Mesendoderm (in vitro differentiated cells): ENCODE measurements around the gene CCDC167.
"Not testable (repeated sequence)": the region's sequence is repeated elsewhere in the genome, so short reads cannot be mapped to it uniquely, and the experiment has no call there.

Experiments used
- DNase-seq: peaks from one replicate; pipeline ENCODE4 v3.0.0; 2013
- H2AK5ac ChIP-seq: 2 replicates; pipeline ENCODE4 v1.6.1; 2013; ENCODE audit warnings: low read length, inconsistent platforms
- H2BK120ac ChIP-seq: 2 replicates; pipeline ENCODE4 v1.6.1; 2013; ENCODE audit warnings: low read depth, mild to moderate bottlenecking, low read length, moderate library complexity, mixed read lengths
- H2BK15ac ChIP-seq: replicated peaks from 2 replicates; pipeline ENCODE4 v1.6.1; 2013; ENCODE audit warnings: low read depth, mild to moderate bottlenecking, moderate library complexity
- H2BK5ac ChIP-seq: 2 replicates; pipeline ENCODE4 v1.6.1; 2013; ENCODE audit warnings: low read length, inconsistent platforms
- H3K18ac ChIP-seq: 2 replicates; pipeline ENCODE4 v1.6.1; 2013; ENCODE audit warnings: mild to moderate bottlenecking, low read length, mixed read lengths
- H3K23ac ChIP-seq: one replicate; pipeline ENCODE4 v1.6.1; 2013; ENCODE audit warnings: low read length
- H3K27ac ChIP-seq: 2 replicates; pipeline ENCODE4 v1.5.1; 2013; ENCODE audit warnings: low read depth, mild to moderate bottlenecking, inconsistent platforms, low read length, moderate library complexity
- H3K27me3 ChIP-seq: 2 replicates; pipeline ENCODE4 v1.6.1; 2013; ENCODE audit warnings: low read length, control low read depth, mild to moderate bottlenecking, inconsistent platforms; ENCODE audit not compliant: insufficient read depth, poor library complexity
- H3K36me3 ChIP-seq: 2 replicates; pipeline ENCODE4 v1.6.1; 2013; ENCODE audit warnings: low read length, inconsistent platforms; ENCODE audit not compliant: control insufficient read depth, insufficient read depth
- H3K4ac ChIP-seq: one replicate; pipeline ENCODE4 v1.6.1; 2013; ENCODE audit warnings: low read depth, mild to moderate bottlenecking, low read length, moderate library complexity
- H3K4me1 ChIP-seq: 2 replicates; pipeline ENCODE4 v1.6.1; 2013; ENCODE audit warnings: low read depth, low read length, inconsistent platforms; ENCODE audit not compliant: control insufficient read depth
- H3K4me2 ChIP-seq: 2 replicates; pipeline ENCODE4 v1.6.1; 2013; ENCODE audit warnings: low read length
- H3K4me3 ChIP-seq: 2 replicates; pipeline ENCODE4 v1.5.1; 2013; ENCODE audit warnings: mild to moderate bottlenecking, low read length
- H3K56ac ChIP-seq: one replicate; pipeline ENCODE4 v1.6.1; 2013; ENCODE audit warnings: low read length
- H3K79me1 ChIP-seq: 2 replicates; pipeline ENCODE4 v1.6.1; 2013; ENCODE audit warnings: low read length, inconsistent platforms
- H3K79me2 ChIP-seq: 2 replicates; pipeline ENCODE4 v1.6.1; 2013; ENCODE audit warnings: mild to moderate bottlenecking, low read length; ENCODE audit not compliant: control insufficient read depth, insufficient read depth
- H3K9ac ChIP-seq: 2 replicates; pipeline ENCODE4 v1.6.1; 2013; ENCODE audit warnings: low read length, inconsistent platforms
- H4K5ac ChIP-seq: one replicate; pipeline ENCODE4 v1.6.1; 2013; ENCODE audit warnings: low read length
- H4K8ac ChIP-seq: one replicate; pipeline ENCODE4 v1.6.1; 2013; ENCODE audit warnings: low read depth, mild to moderate bottlenecking, control low read depth, low read length, moderate library complexity
- WGBS: extraction: QIAGEN DNeasy Blood & Tissue Kit; methylation state at CpG from one replicate; pipeline ENCODE4 v1.1.7; 2013; ENCODE audit warnings: low lambda C conversion rate, missing lambda C conversion rate; ENCODE audit not compliant: insufficient coverage; ENCODE audit errors: extremely low coverage; 5-methylcytosine and 5-hydroxymethylcytosine counted together

Gene CCDC167

DNA sequence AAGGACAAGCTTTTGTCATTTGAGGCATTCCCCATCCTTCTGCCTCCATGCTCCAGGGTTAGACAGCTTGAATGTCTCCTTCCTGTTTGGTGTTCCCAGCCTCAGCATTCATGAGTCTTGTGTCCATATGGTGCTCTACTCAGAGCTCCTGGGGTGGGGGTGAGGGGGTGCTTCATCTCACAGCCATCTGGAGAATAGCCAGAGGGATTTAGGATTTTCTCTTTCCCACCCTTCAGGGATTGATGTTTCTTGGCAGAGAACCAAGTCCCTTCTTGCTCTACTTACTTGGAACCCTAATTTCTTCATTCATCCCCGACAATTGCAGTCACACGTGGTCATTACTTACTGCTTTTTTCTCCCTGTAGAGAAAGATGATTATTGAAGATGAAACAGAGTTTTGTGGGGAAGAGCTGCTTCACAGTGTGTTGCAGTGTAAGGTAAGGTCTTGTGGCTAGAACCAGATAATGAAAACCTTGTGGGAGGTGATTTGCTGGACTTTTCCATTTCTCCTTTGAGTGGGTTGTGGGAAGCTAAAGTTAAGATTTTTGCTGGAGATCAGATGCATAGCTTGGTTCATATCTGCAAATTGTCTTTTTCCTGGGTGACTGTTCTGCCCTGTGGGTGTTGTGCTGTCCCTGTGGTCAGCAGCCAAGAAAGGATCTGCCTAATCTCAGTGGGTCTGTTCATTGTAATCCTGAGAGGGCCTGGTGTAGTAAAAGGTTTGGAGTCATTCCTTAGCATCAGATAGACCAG lies 48.1 kb downstream of the CCDC167 start:
- DNase-seq: no peak
- WGBS: no CpG with 5 or more reads among the region's 2 CpGs

DNA sequence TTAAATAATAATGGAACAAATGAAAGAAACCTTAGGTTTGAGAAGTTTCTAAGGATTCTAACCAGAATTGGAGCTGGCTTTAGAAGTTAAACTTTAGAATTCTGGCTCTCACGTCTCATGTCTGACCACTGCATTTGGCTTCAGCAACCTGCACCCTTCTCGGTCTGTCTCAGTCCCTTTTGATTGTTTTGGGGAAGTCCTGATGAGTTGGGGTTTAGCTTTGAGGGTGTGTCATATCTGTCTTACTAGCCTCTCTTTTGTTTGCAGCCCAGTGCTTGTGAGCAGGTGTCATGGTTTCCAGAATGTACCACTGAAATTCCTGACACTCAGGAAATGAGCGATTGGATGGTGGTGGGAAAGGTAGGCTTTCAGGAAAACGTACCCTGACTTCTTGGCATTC lies 49.7 kb downstream of the CCDC167 start:
- peaks cover 4% of the 10 kb centered on the region for H3K36me3 ChIP-seq
- no peak overlapping the region for H2BK120ac ChIP-seq
- H3K4me2 ChIP-seq: no peak overlapping the region
- no peaks in the 10 kb centered on the region for H3K79me1 ChIP-seq
- no peaks in the 10 kb centered on the region for H3K79me2 ChIP-seq
- no peak overlapping the region for H3K27ac ChIP-seq
- H4K8ac ChIP-seq: no peak overlapping the region
- H3K18ac ChIP-seq: no peak overlapping the region
- no peak overlapping the region for H2BK5ac ChIP-seq
- H3K4me1 ChIP-seq: no peaks in the 10 kb centered on the region
- H3K4ac ChIP-seq: no peak overlapping the region
- H3K9ac ChIP-seq: no peak overlapping the region
- no peak overlapping the region for H3K4me3 ChIP-seq
- no peak for DNase-seq
- whole genome bisulfite sequencing: no CpG with 5 or more reads among the region's 4 CpGs
- no peak overlapping the region for H4K5ac ChIP-seq
- H3K56ac ChIP-seq: no peak overlapping the region
- no peak overlapping the region for H3K23ac ChIP-seq
- H2BK15ac ChIP-seq: no peak overlapping the region
- no peak overlapping the region for H2AK5ac ChIP-seq
- H3K27me3 ChIP-seq: no peaks in the 10 kb centered on the region

More for the DNA sequence above, 48.1 kb downstream of the CCDC167 start:
- H3K56ac ChIP-seq: no peak overlapping the region
- peak overlapping the region; percentile 10 for H3K27ac ChIP-seq
- H2BK5ac ChIP-seq: no peak overlapping the region
- H3K4me2 ChIP-seq: no peak overlapping the region
- H3K79me1 ChIP-seq: no peaks in the 10 kb centered on the region
- H3K27me3 ChIP-seq: no peaks in the 10 kb centered on the region
- H3K4me3 ChIP-seq: no peak overlapping the region
- H3K23ac ChIP-seq: no peak overlapping the region
- H4K5ac ChIP-seq: no peak overlapping the region
- no peak overlapping the region for H2AK5ac ChIP-seq
- no peak overlapping the region for H3K9ac ChIP-seq
- H2BK120ac ChIP-seq: no peak overlapping the region
- H3K18ac ChIP-seq: no peak overlapping the region
- peaks cover 4% of the 10 kb centered on the region for H3K36me3 ChIP-seq
- no peaks in the 10 kb centered on the region for H3K4me1 ChIP-seq
- no peak overlapping the region for H3K4ac ChIP-seq
- H2BK15ac ChIP-seq: no peak overlapping the region
- H4K8ac ChIP-seq: no peak overlapping the region
- no peaks in the 10 kb centered on the region for H3K79me2 ChIP-seq

DNA sequence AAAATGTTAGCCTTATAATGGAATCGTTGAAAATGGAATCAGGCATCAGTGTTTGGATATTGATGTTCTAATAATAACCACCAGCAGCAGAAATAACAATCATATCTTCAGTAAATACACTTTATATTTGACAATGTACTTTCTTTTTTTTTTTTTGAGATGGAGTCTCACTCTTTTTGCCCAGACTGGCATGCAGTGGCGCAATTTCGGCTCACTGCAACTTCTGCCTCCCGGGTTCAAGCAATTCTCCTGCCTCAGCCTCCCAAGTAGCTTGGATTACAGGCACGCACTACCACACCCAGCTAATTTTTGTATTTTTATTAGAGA lies 56.5 kb downstream of the CCDC167 start:
- H3K4me2 ChIP-seq, H2BK5ac ChIP-seq, H3K9ac ChIP-seq, H2BK15ac ChIP-seq, H3K4me1 ChIP-seq, H3K27me3 ChIP-seq, H2BK120ac ChIP-seq, H3K27ac ChIP-seq, H3K4me3 ChIP-seq, DNase-seq, H3K4ac ChIP-seq, H3K23ac ChIP-seq, H4K5ac ChIP-seq, H3K36me3 ChIP-seq, H3K79me1 ChIP-seq, H3K18ac ChIP-seq, H3K79me2 ChIP-seq, H2AK5ac ChIP-seq, H3K56ac ChIP-seq, H4K8ac ChIP-seq: not testable (repeated sequence)
- WGBS: no CpG with 5 or more reads among the region's 5 CpGs

DNA sequence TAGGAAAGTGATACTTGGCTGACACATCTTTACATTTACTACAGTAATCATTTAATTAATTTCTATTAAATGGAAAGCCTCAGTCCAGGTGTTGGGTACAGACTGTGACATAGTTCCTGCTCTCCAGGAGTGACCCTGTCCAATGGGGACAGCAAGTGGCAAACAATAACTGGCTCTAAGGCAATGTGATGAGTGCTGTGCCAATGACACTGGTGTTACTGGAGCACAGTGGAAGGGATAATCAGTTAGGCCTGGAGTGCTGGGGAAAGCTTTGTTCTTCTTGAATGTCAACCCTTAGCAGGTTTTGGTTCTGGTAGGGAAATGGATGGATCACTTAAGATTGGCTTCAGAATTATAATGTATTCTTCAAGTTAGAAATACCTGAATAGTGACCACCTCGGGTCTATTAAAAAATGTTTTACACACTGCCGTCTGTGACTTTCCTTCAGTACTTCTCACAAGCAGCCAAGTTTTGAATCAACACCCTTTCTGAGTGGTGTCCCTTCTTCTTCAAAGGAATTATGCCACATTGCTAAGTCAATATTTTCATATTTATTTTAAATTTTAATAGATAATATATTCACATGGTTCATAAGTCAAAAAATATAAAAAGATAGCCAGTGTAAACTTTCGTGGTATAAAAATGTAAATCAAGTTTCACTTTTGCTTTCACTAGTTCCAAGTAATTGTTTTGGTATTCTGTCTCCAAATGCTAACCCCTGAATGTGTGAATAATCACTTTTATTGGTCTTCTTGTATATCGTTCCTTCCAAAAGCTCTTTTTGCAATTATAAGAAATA lies 57.1 kb downstream of the CCDC167 start:
- no peak overlapping the region for H2BK5ac ChIP-seq
- no peak overlapping the region for H3K9ac ChIP-seq
- no peaks in the 10 kb centered on the region for H3K4me1 ChIP-seq
- no peak overlapping the region for H4K5ac ChIP-seq
- H2BK15ac ChIP-seq: no peak overlapping the region
- no peaks in the 10 kb centered on the region for H3K27me3 ChIP-seq
- DNase-seq: no peak
- no CpG with 5 or more reads among the region's 4 CpGs for WGBS
- H3K23ac ChIP-seq: no peak overlapping the region
- peaks cover 1% of the 10 kb centered on the region for H3K79me1 ChIP-seq
- no peak overlapping the region for H4K8ac ChIP-seq
- no peak overlapping the region for H3K4me3 ChIP-seq
- H2BK120ac ChIP-seq: no peak overlapping the region
- H3K27ac ChIP-seq: no peak overlapping the region
- H3K36me3 ChIP-seq: no peaks in the 10 kb centered on the region
- H3K18ac ChIP-seq: no peak overlapping the region
- no peak overlapping the region for H2AK5ac ChIP-seq
- H3K4ac ChIP-seq: no peak overlapping the region
- no peak overlapping the region for H3K4me2 ChIP-seq
- H3K56ac ChIP-seq: no peak overlapping the region
- no peaks in the 10 kb centered on the region for H3K79me2 ChIP-seq

DNA sequence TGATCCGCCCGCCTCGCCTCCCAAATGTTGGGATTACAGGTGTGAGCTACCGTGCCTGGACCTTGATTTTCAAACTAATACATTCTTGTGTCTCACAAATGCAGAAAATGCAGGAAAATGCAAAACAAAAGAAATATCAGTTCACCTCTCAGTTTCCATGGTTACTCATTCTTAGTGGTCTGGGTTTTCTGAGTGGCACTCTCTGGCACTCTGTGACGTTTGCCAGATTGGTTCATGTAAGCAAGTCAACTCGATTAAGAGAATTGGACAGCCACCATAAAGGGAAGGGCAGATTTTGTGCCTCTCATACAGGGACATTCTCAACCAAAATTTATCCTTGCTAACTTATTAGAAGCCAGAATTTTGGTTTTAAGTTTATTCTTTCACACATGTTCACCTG lies 58.0 kb downstream of the CCDC167 start:
- H2BK15ac ChIP-seq: no peak overlapping the region
- H3K27me3 ChIP-seq: no peaks in the 10 kb centered on the region
- no peak overlapping the region for H3K4ac ChIP-seq
- H3K36me3 ChIP-seq: no peaks in the 10 kb centered on the region
- no peak for DNase-seq
- H3K4me1 ChIP-seq: no peaks in the 10 kb centered on the region
- no peak overlapping the region for H2BK120ac ChIP-seq
- no peak overlapping the region for H3K56ac ChIP-seq
- no peak overlapping the region for H3K4me3 ChIP-seq
- no peak overlapping the region for H3K23ac ChIP-seq
- no peak overlapping the region for H2AK5ac ChIP-seq
- no peak overlapping the region for H4K5ac ChIP-seq
- no peak overlapping the region for H2BK5ac ChIP-seq
- no peak overlapping the region for H3K27ac ChIP-seq
- no peak overlapping the region for H3K18ac ChIP-seq
- no peak overlapping the region for H4K8ac ChIP-seq
- no CpG with 5 or more reads among the region's 6 CpGs for WGBS
- peaks cover 3% of the 10 kb centered on the region for H3K79me1 ChIP-seq
- no peak overlapping the region for H3K4me2 ChIP-seq
- no peaks in the 10 kb centered on the region for H3K79me2 ChIP-seq
- H3K9ac ChIP-seq: no peak overlapping the region
